ENCODE data around the gene LSM3.

- TF ChIP-seq CTCF (IDR thresholded peaks at IDR 0.05; ENCODE audit: low read length): no peak
- TF ChIP-seq EZH2 (IDR thresholded peaks at IDR 0.05; ENCODE audit: borderline replicate concordance, low read length): no peak
Observed at GRCh38 chr3:14134291-14134690, 44.3 kb upstream of the LSM3 start.

Measured in OCI-LY1 (cell line).